SW 1271 (cell line): Measurements from ENCODE around the gene RNF34.

Experiments
- DNase-seq, 2 experiments: peaks; one replicate each; lab custom pipeline; 2025; lab: John Stamatoyannopoulos, UW

The RNF34 gene

GRCh38 chr12:121467638-121468498 lies 68.0 kb downstream of the RNF34 start:
- DNase-seq = no peak

- DNase-seq = no peak
Observed at GRCh38 chr12:121468499-121468801, 68.5 kb downstream of the RNF34 start.

- no peak for DNase-seq
Observed at GRCh38 chr12:121470751-121471150, 70.8 kb downstream of the RNF34 start.

- DNase-seq = no peak
Observed at GRCh38 chr12:121472150-121472905, 72.4 kb downstream of the RNF34 start.
